ENCODE measurements around the gene SLC47A1.

Gene SLC47A1

GRCh38 chr17:19533718-19534561 lies at the start of gene SLC47A1:
TSS of gene SLC47A1 (plus strand) at chr17:19533854. CDS start at chr17:19533940, 86 bp downstream.
- peak within 1 kb of the TSS; percentile 32 for H3K27ac ChIP-seq (ENCODE audit: low read depth, low read length)
- H3K27me3 ChIP-seq (ENCODE audit: control insufficient read depth in 1 of 2, insufficient read depth in 2 of 2, low read length in 2 of 2): no peaks in the 10 kb centered on the region
- H3K4me1 ChIP-seq (ENCODE audit: insufficient read depth, low read length): peaks cover 6% of the 10 kb centered on the region
- H3K36me3 ChIP-seq (ENCODE audit: insufficient read depth, low read length): no peaks in the 10 kb centered on the region
- no peak within 1 kb of the TSS for H3K9ac ChIP-seq (ENCODE audit: low read length)
- no peaks in the 10 kb centered on the region for H3K9me3 ChIP-seq (ENCODE audit: low read length)
- H3K4me3 ChIP-seq (ENCODE audit: low read depth in 1 of 2, low read length in 2 of 2): peak within 1 kb of the TSS; percentile 60 to 85

- H3K4me3 ChIP-seq (ENCODE audit: low read depth in 1 of 2, low read length in 2 of 2): no peak overlapping the region
- no peak overlapping the region for H3K27ac ChIP-seq (ENCODE audit: low read depth, low read length)
- no peaks in the 10 kb centered on the region for H3K9me3 ChIP-seq (ENCODE audit: low read length)
- H3K27me3 ChIP-seq (ENCODE audit: control insufficient read depth in 1 of 2, insufficient read depth in 2 of 2, low read length in 2 of 2): no peaks in the 10 kb centered on the region
- H3K9ac ChIP-seq (ENCODE audit: low read length): no peak overlapping the region
- no peaks in the 10 kb centered on the region for H3K36me3 ChIP-seq (ENCODE audit: insufficient read depth, low read length)
- peaks cover 42% of the 10 kb centered on the region for H3K4me1 ChIP-seq (ENCODE audit: insufficient read depth, low read length)
Observed at GRCh38 chr17:19485800-19486340, 47.8 kb upstream of the SLC47A1 start.

- H3K4me1 ChIP-seq (ENCODE audit: insufficient read depth, low read length): peaks cover 42% of the 10 kb centered on the region
- peak overlapping the region; percentile 30 for H3K9ac ChIP-seq (ENCODE audit: low read length)
- peak overlapping the region in 1 of 2 donors; percentile 35 for H3K4me3 ChIP-seq (ENCODE audit: low read depth in 1 of 2, low read length in 2 of 2)
- H3K9me3 ChIP-seq (ENCODE audit: low read length): no peaks in the 10 kb centered on the region
- H3K36me3 ChIP-seq (ENCODE audit: insufficient read depth, low read length): no peaks in the 10 kb centered on the region
- peak overlapping the region; percentile 4 for H3K27ac ChIP-seq (ENCODE audit: low read depth, low read length)
- H3K27me3 ChIP-seq (ENCODE audit: control insufficient read depth in 1 of 2, insufficient read depth in 2 of 2, low read length in 2 of 2): no peaks in the 10 kb centered on the region
Observed at GRCh38 chr17:19486351-19487023, 47.2 kb upstream of the SLC47A1 start.

GRCh38 chr17:19487024-19487600 lies 46.5 kb upstream of the SLC47A1 start:
- Histone ChIP-seq H3K4me3 (ENCODE audit: low read depth in 1 of 2, low read length in 2 of 2) (peak overlapping the region in 1 of 2 donors; percentile 35), H3K27ac (ENCODE audit: low read depth, low read length) (peak overlapping the region; percentile 4), H3K27me3 (ENCODE audit: control insufficient read depth in 1 of 2, insufficient read depth in 2 of 2, low read length in 2 of 2) (no peaks in the 10 kb centered on the region), H3K4me1 (ENCODE audit: insufficient read depth, low read length) (peaks cover 41% of the 10 kb centered on the region), H3K9me3 (ENCODE audit: low read length) (no peaks in the 10 kb centered on the region), H3K9ac (ENCODE audit: low read length) (peak overlapping the region; percentile 30), H3K36me3 (ENCODE audit: insufficient read depth, low read length) (no peaks in the 10 kb centered on the region)

- Histone ChIP-seq H3K27ac (ENCODE audit: low read depth, low read length) (no peak overlapping the region), H3K4me1 (ENCODE audit: insufficient read depth, low read length) (peaks cover 8% of the 10 kb centered on the region), H3K27me3 (ENCODE audit: control insufficient read depth in 1 of 2, insufficient read depth in 2 of 2, low read length in 2 of 2) (no peaks in the 10 kb centered on the region), H3K9ac (ENCODE audit: low read length) (no peak overlapping the region), H3K9me3 (ENCODE audit: low read length) (no peaks in the 10 kb centered on the region), H3K4me3 (ENCODE audit: low read depth in 1 of 2, low read length in 2 of 2) (no peak overlapping the region), H3K36me3 (ENCODE audit: insufficient read depth, low read length) (no peaks in the 10 kb centered on the region)
Observed at GRCh38 chr17:19492141-19492540, 41.5 kb upstream of the SLC47A1 start.

GRCh38 chr17:19494961-19495806 lies 38.5 kb upstream of the SLC47A1 start:
- no peaks in the 10 kb centered on the region for H3K9me3 ChIP-seq (ENCODE audit: low read length)
- H3K4me3 ChIP-seq (ENCODE audit: low read depth in 1 of 2, low read length in 2 of 2): no peak overlapping the region
- no peaks in the 10 kb centered on the region for H3K36me3 ChIP-seq (ENCODE audit: insufficient read depth, low read length)

GRCh38 chr17:19495828-19496528 lies 37.7 kb upstream of the SLC47A1 start:
- Histone ChIP-seq H3K4me3 (ENCODE audit: low read depth in 1 of 2, low read length in 2 of 2) (no peak overlapping the region), H3K9ac (ENCODE audit: low read length) (no peak overlapping the region), H3K9me3 (ENCODE audit: low read length) (no peaks in the 10 kb centered on the region), H3K4me1 (ENCODE audit: insufficient read depth, low read length) (no peaks in the 10 kb centered on the region), H3K27me3 (ENCODE audit: control insufficient read depth in 1 of 2, insufficient read depth in 2 of 2, low read length in 2 of 2) (no peaks in the 10 kb centered on the region), H3K36me3 (ENCODE audit: insufficient read depth, low read length) (no peaks in the 10 kb centered on the region), H3K27ac (ENCODE audit: low read depth, low read length) (no peak overlapping the region)

More at GRCh38 chr17:19494961-19495806, 38.5 kb upstream of the SLC47A1 start:
- Histone ChIP-seq H3K9ac (ENCODE audit: low read length) (no peak overlapping the region), H3K27ac (ENCODE audit: low read depth, low read length) (no peak overlapping the region), H3K27me3 (ENCODE audit: control insufficient read depth in 1 of 2, insufficient read depth in 2 of 2, low read length in 2 of 2) (no peaks in the 10 kb centered on the region), H3K4me1 (ENCODE audit: insufficient read depth, low read length) (no peaks in the 10 kb centered on the region)

- Histone ChIP-seq H3K4me1 (ENCODE audit: insufficient read depth, low read length) (no peaks in the 10 kb centered on the region), H3K27ac (ENCODE audit: low read depth, low read length) (no peak overlapping the region), H3K27me3 (ENCODE audit: control insufficient read depth in 1 of 2, insufficient read depth in 2 of 2, low read length in 2 of 2) (no peaks in the 10 kb centered on the region)
Observed at GRCh38 chr17:19497624-19498023, 36.0 kb upstream of the SLC47A1 start.

GRCh38 chr17:19501219-19501618 lies 32.4 kb upstream of the SLC47A1 start:
- H3K27me3 ChIP-seq (ENCODE audit: control insufficient read depth in 1 of 2, insufficient read depth in 2 of 2, low read length in 2 of 2): no peaks in the 10 kb centered on the region
- no peaks in the 10 kb centered on the region for H3K4me1 ChIP-seq (ENCODE audit: insufficient read depth, low read length)
- no peaks in the 10 kb centered on the region for H3K9me3 ChIP-seq (ENCODE audit: low read length)
- no peak overlapping the region for H3K4me3 ChIP-seq (ENCODE audit: low read depth in 1 of 2, low read length in 2 of 2)
- H3K9ac ChIP-seq (ENCODE audit: low read length): no peak overlapping the region
- H3K27ac ChIP-seq (ENCODE audit: low read depth, low read length): no peak overlapping the region
- no peaks in the 10 kb centered on the region for H3K36me3 ChIP-seq (ENCODE audit: insufficient read depth, low read length)

More at GRCh38 chr17:19497624-19498023, 36.0 kb upstream of the SLC47A1 start:
- no peaks in the 10 kb centered on the region for H3K9me3 ChIP-seq (ENCODE audit: low read length)
- H3K36me3 ChIP-seq (ENCODE audit: insufficient read depth, low read length): no peaks in the 10 kb centered on the region
- no peak overlapping the region for H3K9ac ChIP-seq (ENCODE audit: low read length)
- H3K4me3 ChIP-seq (ENCODE audit: low read depth in 1 of 2, low read length in 2 of 2): no peak overlapping the region

GRCh38 chr17:19502517-19502916 lies 31.1 kb upstream of the SLC47A1 start:
- Histone ChIP-seq H3K27ac (ENCODE audit: low read depth, low read length) (no peak overlapping the region), H3K9me3 (ENCODE audit: low read length) (no peaks in the 10 kb centered on the region), H3K27me3 (ENCODE audit: control insufficient read depth in 1 of 2, insufficient read depth in 2 of 2, low read length in 2 of 2) (no peaks in the 10 kb centered on the region), H3K4me1 (ENCODE audit: insufficient read depth, low read length) (no peaks in the 10 kb centered on the region), H3K9ac (ENCODE audit: low read length) (no peak overlapping the region), H3K36me3 (ENCODE audit: insufficient read depth, low read length) (no peaks in the 10 kb centered on the region), H3K4me3 (ENCODE audit: low read depth in 1 of 2, low read length in 2 of 2) (no peak overlapping the region)
